HepG2 (cell line): ENCODE measurements around the gene ELP4. TPM values are rescaled to one million over a fixed set of nuclear protein-coding genes. Genes with fewer than 3 reads are reported as not detected.

ENCODE experiments used
- ATAC-seq: fragments of 200-7000 bp; cut with Tn5 transposase; 3 replicates; pipeline ENCODE4 v1.9.1; 2020; ENCODE audit warnings: mild to moderate bottlenecking, moderate library complexity
- BruUV-seq: library from RNA; stranded (reverse); fragments of 400-500 nt; replicated peaks from 2 replicates; lab custom pipeline; 2021; lab: Mats Ljungman, UMichigan
- CTCF ChIA-PET: fragments of 300-600 bp; formaldehyde crosslinking; extraction: SDS; loops from one replicate; lab custom pipeline; 2021; ENCODE audit warnings: low total read pairs, inconsistent platforms, low intra/inter-chr PET ratio; lab: Yijun Ruan, JAX
- POLR2A ChIA-PET: fragments of 350-600 bp; sonication (Branson Sonifier 250); formaldehyde crosslinking; loops from one replicate; lab custom pipeline; 2020; ENCODE audit warnings: antibody characterized with exemption, inconsistent platforms; lab: Yijun Ruan, JAX
- DNase-seq: peaks from one replicate; pipeline ENCODE4 v3.0.0-alpha.2; 2015; ENCODE audit warnings: low spot score
- FAIRE-seq: peaks from 3 replicates; lab custom pipeline; 2011; peaks lifted over from hg19 to GRCh38; lab: Jason Lieb, UNC
- H2AFZ ChIP-seq: one replicate; pipeline ENCODE4 v1.6.1; 2011; ENCODE audit warnings: low read length, inconsistent platforms
- H3K27ac ChIP-seq: fragments of 300-600 bp; 3 replicates; pipeline ENCODE4 v1.8.0; 2011; ENCODE audit warnings: mixed run types, mild to moderate bottlenecking, mixed read lengths, low read length, inconsistent platforms; ENCODE audit not compliant: insufficient read depth; ENCODE audit errors: extremely low read length
- H3K27me3 ChIP-seq, 2 experiments: fragments of 200-600 bp in 1 of 2; 2 replicates in 1 of 2; 3 replicates in 1 of 2; pipeline versions ENCODE4 v1.6.0 to v1.8.0; 2011; ENCODE audit warnings: low read length in 2 of 2, mild to moderate bottlenecking in 2 of 2, moderate library complexity in 2 of 2, inconsistent platforms in 1 of 2; ENCODE audit not compliant: insufficient read depth in 2 of 2, control insufficient read depth in 1 of 2
- H3K36me3 ChIP-seq, 2 experiments: fragments of 200-600 bp in 1 of 2; replicated peaks in 1 of 2; 2 replicates in 1 of 2; 3 replicates in 1 of 2; pipeline versions ENCODE4 v1.5.1 to v1.8.0; 2011; ENCODE audit warnings: low read length in 2 of 2, inconsistent platforms in 1 of 2; ENCODE audit not compliant: insufficient read depth in 2 of 2, control insufficient read depth in 1 of 2
- H3K4me1 ChIP-seq: 2 replicates; pipeline ENCODE4 v1.5.1; 2012; ENCODE audit warnings: low read length, inconsistent platforms; ENCODE audit not compliant: insufficient read depth
- H3K4me2 ChIP-seq: 2 replicates; pipeline ENCODE4 v1.6.0; 2011; ENCODE audit warnings: low read depth, low read length, inconsistent platforms
- H3K4me3 ChIP-seq, 3 experiments: fragments of 200-600 bp in 1 of 3; sonication (generic), shearing (Covaris generic) in 1 of 3; replicated peaks in 1 of 3; 2 replicates each; pipeline ENCODE4 v1.5.1; 2011 to 2016; ENCODE audit warnings: low read length in 3 of 3, inconsistent platforms in 2 of 3, low read depth in 2 of 3, mild to moderate bottlenecking in 2 of 3, control low read depth in 1 of 3, mixed read lengths in 1 of 3; ENCODE audit not compliant: insufficient read depth in 1 of 3
- H3K79me2 ChIP-seq: one replicate; pipeline ENCODE4 v1.6.1; 2011; ENCODE audit warnings: low read length, inconsistent platforms; ENCODE audit not compliant: insufficient read depth
- H3K9ac ChIP-seq: 2 replicates; pipeline ENCODE4 v1.6.0; 2011; ENCODE audit warnings: mild to moderate bottlenecking, low read depth, low read length, inconsistent platforms; ENCODE audit not compliant: insufficient read depth
- H3K9me3 ChIP-seq: 2 replicates; pipeline ENCODE4 v1.5.1; 2012; ENCODE audit warnings: mild to moderate bottlenecking, low read length
- H4K20me1 ChIP-seq: 2 replicates; pipeline ENCODE4 v1.6.0; 2011; ENCODE audit warnings: inconsistent platforms, mild to moderate bottlenecking, low read length, moderate library complexity; ENCODE audit not compliant: insufficient read depth
- AHDC1 ChIP-seq: sonication (generic); formaldehyde crosslinking; IDR thresholded peaks from 2 replicates; pipeline ENCODE4 v1.5.1; 2020; ENCODE audit warnings: mild to moderate bottlenecking, missing genetic modification reagents, borderline replicate concordance
- ATAD3A ChIP-seq: sonication (generic); formaldehyde crosslinking; IDR thresholded peaks from 2 replicates; pipeline ENCODE4 v1.4.0; 2020; ENCODE audit warnings: missing genetic modification reagents
- ATRX ChIP-seq: sonication (generic); formaldehyde crosslinking; IDR thresholded peaks from 2 replicates; pipeline ENCODE4 v1.4.0; 2020; ENCODE audit warnings: missing genetic modification reagents, borderline replicate concordance
- BCL6 ChIP-seq: IDR thresholded peaks from 2 replicates; pipeline ENCODE4 v1.6.1; 2016; ENCODE audit warnings: missing genetic modification reagents, missing compliant biosample characterization
- ESRRA ChIP-seq: sonication (generic); formaldehyde crosslinking; IDR thresholded peaks from 2 replicates; pipeline ENCODE4 v1.5.1; 2020; ENCODE audit warnings: mild to moderate bottlenecking, low read depth, missing genetic modification reagents
- ETV6 ChIP-seq: sonication (generic); formaldehyde crosslinking; conservative IDR thresholded peaks from 2 replicates; pipeline ENCODE4 v1.4.0; 2020; ENCODE audit warnings: missing genetic modification reagents
- FOXK1 ChIP-seq: sonication (generic); formaldehyde crosslinking; IDR thresholded peaks from 2 replicates; pipeline ENCODE4 v1.4.0; 2020; ENCODE audit warnings: low read depth, missing genetic modification reagents, borderline replicate concordance
- HOMEZ ChIP-seq: IDR thresholded peaks from 2 replicates; pipeline ENCODE4 v1.6.1; 2016; ENCODE audit warnings: low read depth
- KLF13 ChIP-seq: sonication (generic); formaldehyde crosslinking; IDR thresholded peaks from 2 replicates; pipeline ENCODE4 v1.4.0; 2020; ENCODE audit warnings: mild to moderate bottlenecking, missing genetic modification reagents
- MATR3 ChIP-seq: sonication (generic); formaldehyde crosslinking; IDR thresholded peaks from 2 replicates; pipeline ENCODE4 v1.4.0; 2020; ENCODE audit warnings: missing genetic modification reagents
- ZNF703 ChIP-seq: sonication (generic); formaldehyde crosslinking; IDR thresholded peaks from 2 replicates; pipeline ENCODE4 v1.5.1; 2020; ENCODE audit warnings: missing genetic modification reagents, mild to moderate bottlenecking, moderate library complexity, borderline replicate concordance
- WGBS: methylation state at CpG from one replicate; pipeline ENCODE4 v1.1.6; 2017; ENCODE audit warnings: low lambda C conversion rate; 5-methylcytosine and 5-hydroxymethylcytosine counted together
- in situ Hi-C: cut with HindIII; loops from 2 replicates; pipeline ENCODE4 v1.10.0; 2017; ENCODE audit warnings: low pct_unique_long_range_greater_than_20kb; ENCODE audit not compliant: extremely low pct_ligation_motif_present
- intact Hi-C: fragments of 100-400 bp; cut with micrococcal nuclease; formaldehyde crosslinking; loops from one replicate; pipeline ENCODE4 v1.10.0; 2022; ENCODE audit not compliant: unreplicated experiment
- polyA plus RNA-seq, 8 experiments: library from polyadenylated mRNA; depleted of rRNA in 3 of 8; stranded (reverse) in 7 of 8; unstranded in 1 of 8; fragments of >200 nt; fragmentation: Illumina TruSeq in 4 of 8; extraction: Trizol in 4 of 8; gene quantifications; 2 replicates each; pipeline versions ENCODE4 v1.2.1 to v1.2.3, GENCODE V29; 2011 to 2016; ENCODE audit warnings: low read depth in 4 of 8, missing spikeins in 1 of 8, mixed read lengths in 1 of 8; ENCODE audit not compliant: insufficient read depth in 1 of 8
- total RNA-seq, 5 experiments: library from RNA; depleted of rRNA; stranded (reverse); fragments of >200 nt; fragmentation: Illumina TruSeq; extraction: Trizol; gene quantifications; 2 replicates each; pipeline ENCODE4 v1.2.3, GENCODE V29; 2016; ENCODE audit warnings: low read depth in 1 of 5

The ELP4 gene
- total and polyA plus RNA-seq, 2 of the 13 experiments (the other 11 are each of a cell fraction or from before 2014, with no cell fraction given), result 12.8 to 19.1 TPM

- TF ChIP-seq BCL6 (CRISPR knock-in tag), result no peak
- TF ChIP-seq FOXK1 (CRISPR knock-in tag), result no peak
- TF ChIP-seq ZNF703 (CRISPR knock-in tag), result no peak
- TF ChIP-seq KLF13 (CRISPR knock-in tag), result no peak
- no peak for TF ChIP-seq ESRRA (CRISPR knock-in tag)
- TF ChIP-seq MATR3 (CRISPR knock-in tag), result no peak
- Histone ChIP-seq H3K27ac (no peak overlapping the region), H3K9me3 (no peaks in the 10 kb centered on the region), H3K9ac (no peak overlapping the region), H3K27me3 (no peaks in the 10 kb centered on the region), H3K36me3 (no peaks in the 10 kb centered on the region), H3K4me2 (no peak overlapping the region), H3K79me2 (no peaks in the 10 kb centered on the region), H2AFZ (no peak overlapping the region), H3K4me1 (no peaks in the 10 kb centered on the region), H3K4me3 (no peak overlapping the region), H4K20me1 (no peaks in the 10 kb centered on the region)
- no peak for DNase-seq
- CTCF ChIA-PET, result no interaction called here
- WGBS, result 96% methylated on average over 1 of the region's 1 CpG
- intact Hi-C loops, result no loop called here
- ATAC-seq, result no peak
- FAIRE-seq, result no peak
- POLR2A ChIA-PET, result no interaction called here
- in situ Hi-C loops, result no loop called here
- BruUV-seq, result no TSS peak
Observed at GRCh38 chr11:31601635-31602282, 92.2 kb downstream of the ELP4 start.

GRCh38 chr11:31606893-31607292 is 97.3 kb downstream of the ELP4 start:
- H3K9me3 ChIP-seq, result no peaks in the 10 kb centered on the region
- ChIA-PET CTCF (no interaction called here), POLR2A (no interaction called here)
- 100% methylated on average over 2 of the region's 2 CpGs for WGBS
- H3K4me1 ChIP-seq, result no peaks in the 10 kb centered on the region; the same call in 1 of the 2 replicates
- in situ Hi-C loops (no loop called here), intact Hi-C loops (no loop called here)
- no peak overlapping the region for H3K4me3 ChIP-seq
- no TSS peak for BruUV-seq
- no peak overlapping the region for H3K9ac ChIP-seq
- DNase-seq (no peak), ATAC-seq (no peak), FAIRE-seq (no peak)
- H3K27me3 ChIP-seq, result no peaks in the 10 kb centered on the region
- no peaks in the 10 kb centered on the region for H3K36me3 ChIP-seq
- no peak overlapping the region for H2AFZ ChIP-seq
- no peak overlapping the region for H3K27ac ChIP-seq
- no peaks in the 10 kb centered on the region for H4K20me1 ChIP-seq
- no peak overlapping the region for H3K4me2 ChIP-seq
- H3K79me2 ChIP-seq, result no peaks in the 10 kb centered on the region
- TF ChIP-seq HOMEZ (CRISPR knock-in tag) (no peak), ATAD3A (CRISPR knock-in tag) (no peak), AHDC1 (CRISPR knock-in tag) (no peak), ETV6 (no peak), ATRX (CRISPR knock-in tag) (no peak)
